ENCODE results near the gene RP9.
"Not testable (repeated sequence)": the region's sequence is repeated elsewhere in the genome, so short reads cannot be mapped to it uniquely, and the experiment has no call there.

Gene RP9

GRCh38 chr7:33100770-33101169, 8.4 kb downstream of the RP9 start:
- DNase-seq: no peak

- no peak for DNase-seq
These were observed 9.9 kb downstream of the RP9 start for GRCh38 chr7:33099154-33099940.

DNA sequence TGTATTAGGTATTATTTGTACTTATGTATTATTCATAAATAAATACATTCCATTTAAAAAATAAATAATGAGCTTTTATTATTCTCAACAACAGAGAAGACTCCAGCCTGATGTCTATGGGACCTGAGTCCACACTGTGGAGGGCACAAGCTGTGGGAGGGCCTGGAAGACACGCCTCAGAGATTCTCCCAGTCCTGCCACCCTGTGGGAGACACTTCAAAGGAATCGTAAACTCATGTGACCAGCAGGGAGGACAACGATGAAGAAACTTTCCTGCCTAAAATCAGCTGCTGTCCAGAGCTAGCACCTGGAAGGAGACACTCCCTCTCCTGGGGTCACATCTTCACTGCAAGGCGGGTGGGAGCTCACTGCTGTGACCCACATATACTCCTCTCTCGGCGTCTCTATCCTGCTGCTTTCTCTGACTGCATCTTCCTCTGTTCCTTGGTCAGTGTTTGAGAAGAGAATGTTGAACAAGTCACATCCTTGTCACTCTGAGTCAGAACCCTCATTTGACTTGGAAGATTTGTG, 14.4 kb downstream of the RP9 start:
- not testable (repeated sequence) for DNase-seq

DNA sequence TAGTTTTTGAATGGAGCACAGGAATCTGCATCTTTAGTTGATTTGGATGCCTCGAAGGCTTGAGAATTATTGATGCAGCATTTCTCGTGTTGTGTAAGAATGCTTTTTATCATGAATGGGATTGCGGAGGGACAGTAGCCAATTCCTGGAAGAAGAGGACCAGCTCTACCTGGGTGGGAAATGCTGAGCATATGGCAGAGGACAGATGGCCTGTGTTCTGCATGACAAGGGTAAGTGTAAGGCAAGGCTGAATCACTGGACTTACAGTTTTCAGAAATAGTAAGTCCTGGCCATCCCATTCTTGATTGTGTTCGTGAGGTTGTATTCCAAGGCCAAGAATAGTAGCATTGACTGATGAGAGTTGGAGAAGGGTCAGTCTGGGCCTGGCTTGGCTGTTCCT, 15.9 kb downstream of the RP9 start:
- DNase-seq: no peak

- no peak for DNase-seq
These were observed 17.5 kb downstream of the RP9 start for GRCh38 chr7:33091641-33092191.

- no peak for DNase-seq
These were observed 18.1 kb downstream of the RP9 start for GRCh38 chr7:33091111-33091531.

- no peak for DNase-seq
These were observed 20.1 kb downstream of the RP9 start for GRCh38 chr7:33089142-33089541.

DNA sequence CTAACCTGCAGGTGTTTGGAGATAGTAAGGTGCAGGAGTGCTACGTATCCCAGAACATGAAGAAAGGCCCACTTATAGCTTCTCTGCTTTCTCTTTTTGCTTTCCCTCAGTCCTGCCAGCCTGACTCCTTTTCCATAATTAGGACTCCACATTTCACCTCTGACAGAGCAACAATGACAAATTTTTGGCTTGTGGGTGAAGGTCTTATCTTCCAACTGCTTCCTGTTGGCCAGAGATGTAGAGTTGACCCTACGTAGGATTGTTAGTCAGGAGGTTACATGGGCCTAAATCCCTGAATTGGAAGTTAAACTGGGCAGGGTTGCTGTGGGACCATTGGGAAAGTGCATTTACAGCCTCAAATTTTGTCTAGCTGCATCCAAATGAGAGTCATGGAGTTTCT, 21.3 kb downstream of the RP9 start:
- DNase-seq: no peak

GRCh38 chr7:33087356-33087755, 21.8 kb downstream of the RP9 start:
- no peak for DNase-seq

DNA sequence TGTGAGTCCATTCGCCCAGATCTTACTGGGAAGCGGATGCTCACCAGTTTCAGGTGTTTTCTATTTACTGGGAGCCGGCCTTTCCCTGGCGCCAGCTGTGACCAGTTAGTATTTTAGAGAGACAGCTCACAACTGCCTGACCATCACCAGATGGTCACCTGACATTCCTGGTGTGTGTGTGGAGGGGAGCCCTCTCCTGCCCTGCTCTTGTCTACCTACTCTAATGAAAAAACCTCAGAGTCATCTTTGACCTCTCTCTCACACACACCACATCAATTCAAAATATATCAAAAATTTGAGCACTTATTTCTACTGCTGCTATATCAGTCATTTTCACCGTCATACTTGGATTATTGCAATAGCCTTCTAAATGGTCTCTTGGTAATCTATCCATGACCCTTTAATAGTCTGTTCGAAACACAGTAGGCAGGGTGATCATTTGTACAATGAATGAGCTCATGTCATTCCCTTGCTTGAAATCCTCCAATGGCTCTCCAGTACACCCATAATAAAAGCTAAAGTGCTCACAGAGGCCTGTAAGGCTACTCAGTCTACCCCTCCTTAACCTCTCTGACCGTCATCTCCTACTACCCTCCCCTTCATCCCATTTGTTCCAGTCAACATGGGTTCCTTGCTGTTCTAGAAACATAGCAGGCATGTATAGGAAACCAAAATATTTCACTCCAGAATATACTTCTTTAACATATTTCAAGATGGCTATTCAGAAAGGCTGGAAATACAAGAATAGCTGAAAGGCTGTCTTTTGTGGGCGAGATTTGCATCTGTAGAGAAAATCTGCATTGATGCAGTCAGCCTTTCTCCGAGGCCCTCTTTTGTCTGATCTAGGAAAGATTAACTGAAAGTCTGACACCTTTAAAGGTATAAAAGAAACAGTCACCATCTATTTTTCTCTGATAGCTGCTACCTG, 29.2 kb downstream of the RP9 start:
- no peak for DNase-seq

- no peak for DNase-seq
These were observed 30.1 kb downstream of the RP9 start for GRCh38 chr7:33079096-33079495.

DNA sequence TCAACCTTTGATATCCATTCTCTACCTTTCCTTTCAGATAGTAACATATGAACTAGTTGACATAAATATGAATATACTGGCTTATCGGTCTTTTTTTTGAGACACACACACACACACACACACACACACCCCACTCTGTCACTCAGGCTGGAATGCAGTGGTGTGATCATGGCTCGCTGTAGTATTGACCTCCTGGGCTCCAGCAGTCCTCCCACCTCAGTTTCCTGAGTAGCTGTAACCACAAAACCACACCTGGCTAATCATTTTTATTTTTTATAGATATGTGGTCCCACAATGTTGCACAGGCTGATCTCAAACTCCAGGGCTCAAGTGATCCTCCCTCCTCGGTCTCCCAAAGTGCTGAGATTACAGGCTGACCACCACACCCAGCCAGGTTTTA, 32.5 kb downstream of the RP9 start:
- no peak for DNase-seq

DNA sequence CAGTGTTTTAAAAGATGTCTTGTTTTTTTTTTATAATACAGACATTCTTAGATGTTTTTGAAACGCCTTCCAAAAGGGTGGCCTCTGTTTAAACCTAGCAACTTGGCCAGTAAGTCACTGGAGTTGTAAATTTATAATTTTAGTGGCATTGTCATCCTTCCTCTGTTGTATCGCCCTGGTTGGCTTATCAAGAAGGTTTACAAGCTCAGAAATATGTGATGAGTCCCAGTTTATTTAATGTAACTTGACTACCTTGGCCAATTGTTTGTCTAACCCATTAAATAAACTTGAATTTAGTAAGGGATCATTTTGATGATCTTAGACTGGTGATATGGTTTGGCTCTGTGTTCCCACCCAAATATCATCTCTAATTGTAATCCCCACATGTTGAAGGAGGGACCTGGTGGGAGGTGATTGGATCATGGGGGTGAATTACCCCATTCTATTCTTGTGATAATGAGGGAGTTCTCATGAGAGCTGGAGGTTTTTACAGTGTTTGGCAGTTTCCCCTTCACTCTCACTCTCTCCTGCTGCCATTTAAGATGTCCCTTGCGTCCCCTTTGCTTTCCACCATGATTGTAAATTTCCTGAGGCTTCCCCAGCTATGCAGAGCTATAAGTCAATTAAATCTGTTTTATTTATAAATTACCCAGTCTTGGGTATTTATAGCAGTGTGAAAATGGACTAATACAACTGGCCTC, 33.2 kb downstream of the RP9 start:
- no peak for DNase-seq

- DNase-seq: no peak
These were observed 36.0 kb downstream of the RP9 start for GRCh38 chr7:33073243-33073642.

- no peak for DNase-seq
These were observed 36.7 kb downstream of the RP9 start for GRCh38 chr7:33072471-33072870.

- DNase-seq: no peak
These were observed 38.4 kb downstream of the RP9 start for GRCh38 chr7:33070831-33071230.

DNA sequence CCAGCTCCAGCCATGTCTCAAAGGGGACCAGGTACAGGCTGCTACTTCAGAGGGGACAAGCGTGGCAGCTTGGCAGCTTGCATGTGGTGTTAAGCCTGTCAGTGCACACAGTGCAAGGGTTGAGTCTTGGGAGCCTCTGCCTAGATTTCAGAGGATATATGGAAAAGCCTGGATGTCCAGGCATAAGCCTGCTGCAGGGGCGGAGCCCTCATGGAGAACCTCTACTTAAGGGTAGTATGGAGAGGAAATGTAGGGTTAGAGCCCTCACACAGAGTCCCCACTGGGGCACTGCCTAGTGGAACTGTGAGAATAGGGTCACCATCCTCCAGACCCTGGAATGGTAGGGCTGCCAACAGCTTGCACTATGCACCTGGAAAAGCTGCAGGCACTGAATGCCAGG, 38.9 kb downstream of the RP9 start:
- DNase-seq: no peak

DNA sequence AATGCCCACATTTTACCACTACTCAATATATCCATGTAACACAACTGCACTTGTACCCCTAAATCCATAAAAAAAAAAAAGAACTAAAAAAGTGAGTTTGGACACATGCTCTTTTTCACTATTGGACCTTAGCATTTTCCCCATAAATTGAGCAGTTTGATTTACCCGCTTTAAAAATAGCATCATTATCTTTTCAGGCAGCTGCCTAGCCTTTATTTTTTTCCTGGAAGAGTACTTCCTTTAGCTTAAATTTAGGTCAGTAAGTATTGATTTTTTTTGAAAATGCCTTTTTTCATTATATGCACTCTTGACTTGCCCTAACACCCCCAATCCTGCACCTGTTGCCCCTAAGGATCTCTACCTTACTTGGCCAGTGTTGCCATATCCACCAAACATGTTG, 41.3 kb downstream of the RP9 start:
- no peak for DNase-seq

DNA sequence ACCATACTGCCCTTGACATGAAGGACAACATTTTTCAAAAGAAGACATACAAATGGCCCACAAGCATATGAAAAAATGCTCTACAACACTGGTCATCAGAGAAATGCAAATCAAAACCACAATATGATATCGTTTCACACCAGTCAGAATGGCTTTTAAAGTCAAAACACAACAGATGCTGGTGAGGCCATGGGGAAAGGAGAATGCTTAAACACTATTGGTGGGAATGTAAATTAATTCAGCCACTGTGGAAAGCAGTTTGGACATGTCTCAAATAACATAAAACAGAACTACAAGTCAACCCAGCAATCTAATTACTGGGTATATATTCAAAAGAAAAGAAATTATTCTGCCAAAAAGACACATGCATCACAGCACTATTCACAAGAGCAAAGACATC, 42.4 kb downstream of the RP9 start:
- no peak for DNase-seq

- no peak for DNase-seq
These were observed 43.2 kb downstream of the RP9 start for GRCh38 chr7:33065981-33066380.

DNA sequence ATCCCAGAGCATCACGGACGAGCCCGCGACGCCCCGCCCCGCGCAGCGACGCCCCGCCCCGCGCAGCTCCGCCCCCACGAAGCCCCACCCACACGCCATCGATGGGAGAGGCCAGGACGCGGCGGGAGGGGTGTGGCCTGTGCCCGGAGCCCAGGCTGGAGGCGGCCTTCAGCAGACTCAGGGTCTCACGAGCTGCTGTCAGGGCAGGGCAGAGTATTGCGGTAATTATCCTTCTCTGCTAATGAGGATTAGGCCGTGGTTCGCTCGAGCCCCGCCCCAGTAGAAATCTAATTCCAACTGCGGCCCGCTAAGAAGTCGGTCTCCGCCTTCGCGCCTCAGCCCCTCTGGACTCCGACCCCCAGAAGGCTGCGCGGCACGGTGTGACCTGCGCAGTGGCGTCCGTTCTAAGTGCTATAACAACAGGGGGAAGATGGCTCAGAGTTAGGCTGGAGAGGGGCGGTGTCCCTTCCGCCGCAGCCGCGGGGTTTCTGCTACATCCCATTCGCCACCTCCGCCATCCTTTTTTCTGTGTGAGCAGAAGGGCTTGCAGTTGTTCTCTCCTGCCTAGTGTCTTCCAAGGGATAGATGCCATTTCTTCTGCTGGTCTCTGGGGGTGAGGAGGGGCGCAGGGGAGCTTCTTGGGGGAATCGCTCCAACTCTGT, 46.3 kb downstream of the RP9 start:
- DNase-seq: peak; percentile 88 to 91
